K562 (cell line): ENCODE data around the gene TMEM174. TPM values are rescaled to one million over a fixed set of nuclear protein-coding genes. Genes with fewer than 3 reads are reported as not detected.

Source experiments
- ATAC-seq: fragments of 200-7000 bp; cut with Tn5 transposase; 3 replicates; pipeline ENCODE4 v1.9.1; 2020; ENCODE audit warnings: moderate library complexity
- BruUV-seq: library from RNA; stranded (reverse); fragments of 400-500 nt; replicated peaks from 2 replicates; lab custom pipeline; 2021; lab: Mats Ljungman, UMichigan
- CTCF ChIA-PET: fragments of 300-600 bp; formaldehyde crosslinking; extraction: SDS; loops from one replicate; lab custom pipeline; 2021; ENCODE audit warnings: low intra/inter-chr PET ratio; lab: Yijun Ruan, JAX
- POLR2A ChIA-PET: fragments of 300-600, 350-650 bp; sonication (Branson Sonifier 250); formaldehyde crosslinking; extraction: SDS; loops from one replicate; lab custom pipeline; 2021; ENCODE audit warnings: antibody characterized with exemption, inconsistent platforms; lab: Yijun Ruan, JAX
- DNase-seq, 4 experiments: peaks; one replicate each; pipeline versions ENCODE4 v3.0.0 to v3.0.0-alpha.2; 2011 to 2018; ENCODE audit warnings: low spot score in 3 of 4, mixed read lengths in 3 of 4; ENCODE audit errors: extremely low read depth in 1 of 4
- FAIRE-seq: peaks from 2 replicates; lab custom pipeline; 2011; peaks lifted over from hg19 to GRCh38; lab: Jason Lieb, UNC
- H2AFZ ChIP-seq: 2 replicates; pipeline ENCODE4 v1.6.0; 2011; ENCODE audit warnings: low read depth, low read length, control low read depth, inconsistent platforms
- H3K27ac ChIP-seq: fragments of 200-600 bp; 3 replicates; pipeline ENCODE4 v1.8.0; 2011; ENCODE audit warnings: low read depth, mild to moderate bottlenecking, control low read depth, inconsistent platforms, low read length, moderate library complexity, mixed read lengths; ENCODE audit errors: extremely low read depth
- H3K27me3 ChIP-seq, 2 experiments: fragments of 300-600 bp in 1 of 2; 2 replicates in 1 of 2; 3 replicates in 1 of 2; pipeline versions ENCODE4 v1.6.0 to v1.8.0; 2011; ENCODE audit warnings: inconsistent platforms in 2 of 2, low read length in 2 of 2, mild to moderate bottlenecking in 1 of 2, mixed read lengths in 1 of 2, moderate library complexity in 1 of 2; ENCODE audit not compliant: control insufficient read depth in 2 of 2, insufficient read depth in 2 of 2
- H3K36me3 ChIP-seq: fragments of 300-600 bp; 3 replicates; pipeline ENCODE4 v1.8.0; 2011; ENCODE audit warnings: mild to moderate bottlenecking, low read length, inconsistent platforms; ENCODE audit not compliant: control insufficient read depth, insufficient read depth
- H3K4me1 ChIP-seq, 2 experiments: fragments of 200-600 bp in 1 of 2; replicated peaks in 1 of 2; 2 replicates in 1 of 2; 3 replicates in 1 of 2; pipeline versions ENCODE4 v1.5.1 to v1.8.0; 2011; ENCODE audit warnings: inconsistent platforms in 2 of 2, low read length in 2 of 2, mild to moderate bottlenecking in 1 of 2, mixed read lengths in 1 of 2, moderate library complexity in 1 of 2; ENCODE audit not compliant: control insufficient read depth in 2 of 2, insufficient read depth in 2 of 2
- H3K4me2 ChIP-seq: 2 replicates; pipeline ENCODE4 v1.6.1; 2011; ENCODE audit warnings: low read length, control low read depth, inconsistent platforms, mixed read lengths; ENCODE audit not compliant: insufficient read depth
- H3K4me3 ChIP-seq: fragments of 200-600 bp; sonication (generic), shearing (Covaris generic); 2 replicates; pipeline ENCODE4 v1.5.1; 2016; ENCODE audit warnings: control low read depth, inconsistent platforms
- H3K79me2 ChIP-seq: fragments of 200-600 bp; 3 replicates; pipeline ENCODE4 v1.8.0; 2011; ENCODE audit warnings: low read length, inconsistent platforms; ENCODE audit not compliant: control insufficient read depth, insufficient read depth
- H3K9ac ChIP-seq, 2 experiments: 2 replicates each; pipeline versions ENCODE4 v1.6.0 to v1.6.1; 2011; ENCODE audit warnings: low read depth in 2 of 2, low read length in 2 of 2, control low read depth in 1 of 2, inconsistent platforms in 1 of 2, mild to moderate bottlenecking in 1 of 2, mixed read lengths in 1 of 2; ENCODE audit not compliant: insufficient read depth in 1 of 2
- H3K9me1 ChIP-seq: one replicate; pipeline ENCODE4 v1.6.0; 2011; ENCODE audit warnings: inconsistent platforms, mild to moderate bottlenecking, low read length, moderate library complexity; ENCODE audit not compliant: control insufficient read depth, insufficient read depth
- H3K9me3 ChIP-seq: replicated peaks from 2 replicates; pipeline ENCODE4 v1.5.1; 2011; ENCODE audit warnings: low read depth, low read length, inconsistent platforms; ENCODE audit not compliant: control insufficient read depth, insufficient read depth
- H4K20me1 ChIP-seq: replicated peaks from 2 replicates; pipeline ENCODE4 v1.6.1; 2011; ENCODE audit warnings: low read length, inconsistent platforms, mixed read lengths; ENCODE audit not compliant: control insufficient read depth, insufficient read depth
- BCL6 ChIP-seq: fragments of 250-450 bp; sonication (Bioruptor Pico); IDR thresholded peaks from 2 replicates; pipeline ENCODE4 v1.4.0; 2020
- CBFB ChIP-seq: sonication (generic); formaldehyde crosslinking; IDR thresholded peaks from 2 replicates; pipeline ENCODE4 v1.4.0; 2020; ENCODE audit warnings: mild to moderate bottlenecking, missing genetic modification reagents
- ETV5 ChIP-seq: sonication (generic); formaldehyde crosslinking; IDR thresholded peaks from 2 replicates; pipeline ENCODE4 v1.4.0; 2020; ENCODE audit warnings: low read depth, mild to moderate bottlenecking, missing genetic modification reagents
- FOSL1 ChIP-seq: fragments of 200-800 bp; sonication (Bioruptor generic); conservative IDR thresholded peaks from 2 replicates; pipeline ENCODE4 v1.6.1; 2016; ENCODE audit warnings: missing genetic modification characterization, missing compliant biosample characterization
- NFE2L1 ChIP-seq: fragments of 450-650 bp; IDR thresholded peaks from 2 replicates; pipeline ENCODE4 v1.6.1; 2016; ENCODE audit warnings: missing genetic modification characterization, low read depth, mild to moderate bottlenecking, missing compliant biosample characterization, moderate library complexity, borderline replicate concordance
- NFYB ChIP-seq: IDR thresholded peaks from 2 replicates; pipeline ENCODE4 v1.6.1; 2011; ENCODE audit warnings: mild to moderate bottlenecking, moderate library complexity; ENCODE audit not compliant: insufficient read length; ENCODE audit errors: extremely low read depth
- NR3C1 ChIP-seq: sonication (generic); formaldehyde crosslinking; IDR thresholded peaks from 2 replicates; pipeline ENCODE4 v1.8.1; 2022; ENCODE audit warnings: missing genetic modification reagents
- SNAPC5 ChIP-seq: fragments of 250-450 bp; sonication (Bioruptor Pico); IDR thresholded peaks from 2 replicates; pipeline ENCODE4 v1.8.0; 2021; ENCODE audit warnings: moderate library complexity, mild to moderate bottlenecking, inconsistent platforms
- YBX1 ChIP-seq: fragments of 450-650 bp; IDR thresholded peaks from 2 replicates; pipeline ENCODE4 v1.7.1; 2016; ENCODE audit warnings: mild to moderate bottlenecking
- ZNF407 ChIP-seq: fragments of 450-650 bp; IDR thresholded peaks from 2 replicates; pipeline ENCODE4 v1.6.1; 2016; ENCODE audit warnings: low read depth
- ZNF445 ChIP-seq: fragments of 250-450 bp; sonication (Bioruptor Pico); IDR thresholded peaks from 2 replicates; pipeline ENCODE4 v1.4.0; 2020; ENCODE audit warnings: low read depth, mild to moderate bottlenecking, moderate library complexity
- WGBS: fragments of 100-300 bp; shearing (Covaris generic); methylation state at CpG from one replicate; pipeline ENCODE4 v1.1.6; 2016; ENCODE audit warnings: low coverage, mixed read lengths; ENCODE audit not compliant: insufficient coverage; ENCODE audit errors: missing lambda C conversion rate; 5-methylcytosine and 5-hydroxymethylcytosine counted together
- in situ Hi-C: fragments of 300-500 bp; cut with MboI; formaldehyde crosslinking; loops from 4 replicates; pipeline ENCODE4 v1.15.0; 2018; ENCODE audit warnings: inconsistent platforms, mixed read lengths
- intact Hi-C: fragments of 100-400 bp; cut with micrococcal nuclease; formaldehyde crosslinking; loops from 2 replicates; pipeline ENCODE4 v1.14.2; 2022
- polyA plus RNA-seq, 8 experiments: library from polyadenylated mRNA; depleted of rRNA in 4 of 8; stranded (reverse) in 5 of 8; unstranded in 3 of 8; fragments of >200 nt; fragmentation: Nextera tagmentation in 2 of 8; fragmentation: Illumina TruSeq in 1 of 8; extraction: Ambion mirVana in 2 of 8; extraction: Trizol in 1 of 8; gene quantifications; 2 replicates each; pipeline versions ENCODE4 v1.2.1 to v1.2.3, GENCODE V29; 2011 to 2014; ENCODE audit warnings: inconsistent platforms in 1 of 8, missing spikeins in 1 of 8
- total RNA-seq, 7 experiments: library from RNA; depleted of rRNA in 6 of 7; stranded (reverse); fragments of >200 nt in 6 of 7; fragmentation: Illumina TruSeq in 2 of 7; extraction: Trizol in 2 of 7; gene quantifications; 2 replicates each; pipeline versions ENCODE4 v1.2.1 to v1.2.3, GENCODE V29; 2011 to 2021; ENCODE audit warnings: low replicate concordance in 1 of 7

Gene TMEM174
- total and polyA plus RNA-seq, 9 of the 15 experiments (the other 6 are each of a cell fraction or from before 2014, with no cell fraction given): not detected

GRCh38 chr5:73151766-73152410 lies 21.1 kb upstream of the TMEM174 start:
- Histone ChIP-seq H2AFZ (no peak overlapping the region), H3K27me3 (peaks cover 35 to 43% of the 10 kb centered on the region in 2 experiments), H3K36me3 (no peaks in the 10 kb centered on the region), H3K4me1 (no peaks in the 10 kb centered on the region), H3K79me2 (no peaks in the 10 kb centered on the region), H3K9me3 (no peaks in the 10 kb centered on the region), H3K9ac (no peak overlapping the region), H4K20me1 (0 out of 2 replicates have a peak, but pooled peaks cover 5% of the 10 kb centered on the region), H3K4me2 (no peak overlapping the region), H3K4me3 (no peak overlapping the region), H3K27ac (no peak overlapping the region), H3K9me1 (peaks cover 3% of the 10 kb centered on the region)
- in situ Hi-C loops: no loop called here
- ChIA-PET CTCF (no interaction called here), POLR2A (interaction anchor here (0.6 to 0.7 kb wide), 2 partner anchors 436 to 1402 kb away, joined by 3 read pairs; no protein-coding TSS in a partner anchor)
- no peak for ATAC-seq
- FAIRE-seq: no peak
- 3% methylated on average over 5 of the region's 5 CpGs for WGBS
- no peak for DNase-seq
- intact Hi-C loops: no loop called here
- no TSS peak for BruUV-seq
- TF ChIP-seq NFE2L1: no peak
- no peak for TF ChIP-seq YBX1
- no peak for TF ChIP-seq ZNF407
- no peak for TF ChIP-seq ZNF445 (CRISPR knock-in tag)
- TF ChIP-seq BCL6 (CRISPR knock-in tag): no peak
- TF ChIP-seq NFYB: no peak
- no peak for TF ChIP-seq ETV5 (CRISPR knock-in tag)
- no peak for TF ChIP-seq NR3C1
- TF ChIP-seq SNAPC5 (CRISPR knock-in tag): no peak
- no peak for TF ChIP-seq FOSL1 (tag)
- no peak for TF ChIP-seq CBFB (CRISPR knock-in tag)
